Thymus (tissue), 11 donors: ENCODE results near the gene IFNL2. TPM values are rescaled to one million over a fixed set of nuclear protein-coding genes. Genes with fewer than 3 reads are reported as not detected.

Experiments used
- DNase-seq, 9 donors: peaks; one replicate each; pipeline ENCODE4 v3.0.0-alpha.2; 2013; ENCODE audit warnings: low spot score in 9 of 9, low read depth in 6 of 9, missing footprints in 1 of 9
- H3K27ac ChIP-seq, 2 donors: one replicate each; pipeline ENCODE4 v1.5.1; 2013; ENCODE audit warnings: control low read depth in 1 of 2, low read depth in 1 of 2, low read length in 1 of 2, mild to moderate bottlenecking in 1 of 2, moderate library complexity in 1 of 2
- H3K27me3 ChIP-seq, 2 donors: one replicate each; pipeline ENCODE4 v1.5.1; 2013; ENCODE audit warnings: low read length in 1 of 2; ENCODE audit not compliant: control insufficient read depth in 2 of 2, insufficient read depth in 1 of 2
- H3K36me3 ChIP-seq, 2 donors: one replicate each; pipeline ENCODE4 v1.5.1; 2013; ENCODE audit warnings: low read length in 1 of 2, mild to moderate bottlenecking in 1 of 2, moderate library complexity in 1 of 2; ENCODE audit not compliant: control insufficient read depth in 2 of 2, insufficient read depth in 2 of 2
- H3K4me1 ChIP-seq, 2 donors: one replicate each; pipeline ENCODE4 v1.5.1; 2013; ENCODE audit warnings: low read length in 2 of 2; ENCODE audit not compliant: control insufficient read depth in 2 of 2, insufficient read depth in 2 of 2
- H3K4me3 ChIP-seq, 2 donors: one replicate each; pipeline ENCODE4 v1.5.1; 2013; ENCODE audit warnings: low read length in 2 of 2, control low read depth in 1 of 2, mild to moderate bottlenecking in 1 of 2
- H3K9me3 ChIP-seq, 2 donors: one replicate each; pipeline ENCODE4 v1.5.1; 2013; ENCODE audit warnings: low read length in 1 of 2, mild to moderate bottlenecking in 1 of 2; ENCODE audit not compliant: control insufficient read depth in 2 of 2, insufficient read depth in 1 of 2
- WGBS: extraction: QIAGEN DNeasy Blood & Tissue Kit; methylation state at CpG from one replicate; pipeline ENCODE4 v1.1.7; 2013; 5-methylcytosine and 5-hydroxymethylcytosine counted together
- polyA plus RNA-seq: library from polyadenylated mRNA; stranded (reverse); fragments of 200-250 nt; gene quantifications from one replicate; pipeline ENCODE4 v1.2.3, GENCODE V29; 2013
- total RNA-seq: library from RNA; stranded (reverse); fragments of 120-200 nt; gene quantifications from one replicate; pipeline ENCODE4 v1.2.4, GENCODE V29; 2013
- donor health status: healthy.

The IFNL2 gene
- total and polyA plus RNA-seq, 2 donors, result 0.07 to 0.14 TPM

GRCh38 chr19:39318071-39318470 is 49.9 kb downstream of the IFNL2 start:
- Histone ChIP-seq H3K36me3 (peaks cover 5 to 32% of the 10 kb centered on the region in 2 donors), H3K27me3 (peaks cover 0 to 11% of the 10 kb centered on the region in 2 donors), H3K4me3 (no peak overlapping the region), H3K9me3 (no peaks in the 10 kb centered on the region), H3K27ac (no peak overlapping the region), H3K4me1 (peaks cover 9 to 13% of the 10 kb centered on the region in 2 donors)
- DNase-seq, result no peak
- 96% methylated on average over 5 of the region's 5 CpGs for WGBS

GRCh38 chr19:39318690-39319089 is 50.5 kb downstream of the IFNL2 start:
- DNase-seq, result no peak
- peaks cover 5 to 27% of the 10 kb centered on the region in 2 donors for H3K36me3 ChIP-seq
- H3K9me3 ChIP-seq, result no peaks in the 10 kb centered on the region
- no peak overlapping the region for H3K27ac ChIP-seq
- peaks cover 0 to 11% of the 10 kb centered on the region in 2 donors for H3K27me3 ChIP-seq
- 98% methylated on average over 4 of the region's 4 CpGs for WGBS
- H3K4me3 ChIP-seq, result no peak overlapping the region
- H3K4me1 ChIP-seq, result peaks cover 9 to 13% of the 10 kb centered on the region in 2 donors

GRCh38 chr19:39319098-39319891 is 51.1 kb downstream of the IFNL2 start:
- Histone ChIP-seq H3K36me3 (peaks cover 3 to 21% of the 10 kb centered on the region in 2 donors), H3K4me1 (peaks cover 9 to 13% of the 10 kb centered on the region in 2 donors), H3K4me3 (no peak overlapping the region), H3K27me3 (peaks cover 0 to 11% of the 10 kb centered on the region in 2 donors), H3K27ac (peak overlapping the region in 1 of 2 donors; percentile 2), H3K9me3 (no peaks in the 10 kb centered on the region)
- DNase-seq, result no peak
- WGBS, result 90% methylated on average over 5 of the region's 5 CpGs

Other genes starting within 250 kb of the IFNL2 start
- 2.6 TPM for gene FBXO27, start 235.8 kb upstream of the IFNL2 start, total RNA-seq
- gene FBXO27, start 235.8 kb upstream of the IFNL2 start, polyA plus RNA-seq, result 9.0 TPM
- under 0.01 TPM for gene ACP7, start 184.0 kb upstream of the IFNL2 start, total RNA-seq
- 0.11 TPM for gene ACP7, start 184.0 kb upstream of the IFNL2 start, polyA plus RNA-seq
- 1.9 TPM for gene PAK4, start 142.6 kb upstream of the IFNL2 start, total RNA-seq
- gene PAK4, start 142.6 kb upstream of the IFNL2 start, polyA plus RNA-seq, result 14.4 TPM
- gene NCCRP1, start 71.4 kb upstream of the IFNL2 start, total RNA-seq, result 2.1 TPM
- gene NCCRP1, start 71.4 kb upstream of the IFNL2 start, polyA plus RNA-seq, result 13.2 TPM
- not detected for gene SYCN, start 64.1 kb upstream of the IFNL2 start, total RNA-seq
- not detected for gene SYCN, start 64.1 kb upstream of the IFNL2 start, polyA plus RNA-seq
- gene IFNL3, start 23.4 kb upstream of the IFNL2 start, total RNA-seq, result not detected
- gene IFNL3, start 23.4 kb upstream of the IFNL2 start, polyA plus RNA-seq, result 0.07 TPM
- not detected for gene IFNL4, start 19.5 kb upstream of the IFNL2 start, total RNA-seq
- gene IFNL4, start 19.5 kb upstream of the IFNL2 start, polyA plus RNA-seq, result 0.05 TPM
- not detected for gene IFNL1, start 28.0 kb downstream of the IFNL2 start, total RNA-seq
- 0.21 TPM for gene IFNL1, start 28.0 kb downstream of the IFNL2 start, polyA plus RNA-seq
- gene LRFN1, start 52.5 kb downstream of the IFNL2 start, total RNA-seq, result 0.42 TPM
- gene LRFN1, start 52.5 kb downstream of the IFNL2 start, polyA plus RNA-seq, result 2.6 TPM
- 519 TPM for gene GMFG, start 67.6 kb downstream of the IFNL2 start, total RNA-seq
- 531 TPM for gene GMFG, start 67.6 kb downstream of the IFNL2 start, polyA plus RNA-seq
- gene SAMD4B, start 74.0 kb downstream of the IFNL2 start, total RNA-seq, result 11.7 TPM
- 64.9 TPM for gene SAMD4B, start 74.0 kb downstream of the IFNL2 start, polyA plus RNA-seq
- gene PAF1, start 122.7 kb downstream of the IFNL2 start, total RNA-seq, result 33.4 TPM
- 40.1 TPM for gene PAF1, start 122.7 kb downstream of the IFNL2 start, polyA plus RNA-seq
- 15.8 TPM for gene MED29, start 123.0 kb downstream of the IFNL2 start, total RNA-seq
- 27.8 TPM for gene MED29, start 123.0 kb downstream of the IFNL2 start, polyA plus RNA-seq
- gene ZFP36, start 138.5 kb downstream of the IFNL2 start, total RNA-seq, result 15.8 TPM
- 250 TPM for gene ZFP36, start 138.5 kb downstream of the IFNL2 start, polyA plus RNA-seq
- 13.0 TPM for gene PLEKHG2, start 144.3 kb downstream of the IFNL2 start, total RNA-seq
- gene PLEKHG2, start 144.3 kb downstream of the IFNL2 start, polyA plus RNA-seq, result 30.8 TPM
- 788 TPM for gene RPS16, start 167.6 kb downstream of the IFNL2 start, total RNA-seq
- 3,143 TPM for gene RPS16, start 167.6 kb downstream of the IFNL2 start, polyA plus RNA-seq
- gene SUPT5H, start 177.2 kb downstream of the IFNL2 start, total RNA-seq, result 39.0 TPM
- gene SUPT5H, start 177.2 kb downstream of the IFNL2 start, polyA plus RNA-seq, result 203 TPM
- gene TIMM50, start 212.4 kb downstream of the IFNL2 start, total RNA-seq, result 49.3 TPM
- gene TIMM50, start 212.4 kb downstream of the IFNL2 start, polyA plus RNA-seq, result 44.0 TPM
- 0.14 TPM for gene DLL3, start 230.6 kb downstream of the IFNL2 start, total RNA-seq
- gene DLL3, start 230.6 kb downstream of the IFNL2 start, polyA plus RNA-seq, result 0.14 TPM
- 0.19 TPM for gene SELENOV, start 246.7 kb downstream of the IFNL2 start, total RNA-seq
- not detected for gene SELENOV, start 246.7 kb downstream of the IFNL2 start, polyA plus RNA-seq